Measurements from ENCODE around the gene AVPR2. TPM values are rescaled to one million over a fixed set of nuclear protein-coding genes. Genes with fewer than 3 reads are reported as not detected.

Gene AVPR2
- 3.2 and 3.8 TPM in 2 replicates for total RNA-seq (2021)
- not detected for Bru-seq, nascent RNA
- percentile 19 among the genes with signal in this experiment for BruChase-seq, experiment 1, labeled RNA remaining after a 2-hour chase
- BruChase-seq, experiment 2, labeled RNA remaining after a 6-hour chase: percentile 33 among the genes with signal in this experiment
- long read RNA-seq, partial matches to known transcripts: 2 of 7 reads
- long read RNA-seq, other reads (novel, unspliced or antisense): 1 of 7 reads

- peak in 1 of 2 experiments; percentile 59 for DNase-seq
- no peaks in the 10 kb centered on the region for H3K79me2 ChIP-seq (ENCODE audit: low read depth)
- H3K9me3 ChIP-seq (ENCODE audit: insufficient read depth, low read depth): no peaks in the 10 kb centered on the region
- H3F3A ChIP-seq (ENCODE audit: insufficient read depth, low read depth): peaks cover 5% of the 10 kb centered on the region
- no peaks in the 10 kb centered on the region for H3K9me2 ChIP-seq (ENCODE audit: insufficient read depth)
- no peaks in the 10 kb centered on the region for H3K36me3 ChIP-seq (ENCODE audit: low read depth)
- no peak within 1 kb of the TSS for H3K27ac ChIP-seq
- H3K4me1 ChIP-seq (replicated peaks; ENCODE audit: insufficient read depth): peaks cover 25% of the 10 kb centered on the region
- intact Hi-C loops (cut with micrococcal nuclease; ENCODE audit: unreplicated experiment): no loop called here
- no peaks in the 10 kb centered on the region for H4K20me1 ChIP-seq (ENCODE audit: insufficient read depth)
- ChIA-PET POLR2A (ENCODE audit: unreplicated experiment) (interaction anchor here (0.5 kb wide), 1 partner anchor 68 kb away, joined by 4 read pairs; the partner anchor contains the start of gene HCFC1), CTCF (interaction anchor here (0.6 kb wide), 1 partner anchor 137 kb away, joined by 17 read pairs; no protein-coding TSS in a partner anchor)
- H3K4me3 ChIP-seq: no peak within 1 kb of the TSS
- H3K4me2 ChIP-seq: no peak within 1 kb of the TSS
- no peak for TF ChIP-seq CTCF (conservative IDR thresholded peaks at IDR 0.05)
- no peak for TF ChIP-seq EZH2 (IDR thresholded peaks at IDR 0.05; ENCODE audit: low read depth)
- H3K27me3 ChIP-seq (ENCODE audit: insufficient read depth, low read depth): no peaks in the 10 kb centered on the region
- no peak within 1 kb of the TSS for H2AFZ ChIP-seq
- no TSS peak for BruUV-seq (replicated peaks)
These were observed at the start of gene AVPR2 for GRCh38 chrX:153903991-153904957. Gene AVPR2, plus strand, starts transcription at chrX:153904673. Its CDS starts 473 bp downstream, at chrX:153905146.

- no TSS peak for BruUV-seq (replicated peaks)
- Histone ChIP-seq H3K9me2 (ENCODE audit: insufficient read depth) (no peaks in the 10 kb centered on the region), H2AFZ (no peak overlapping the region), H3K27me3 (ENCODE audit: insufficient read depth, low read depth) (peaks cover 66% of the 10 kb centered on the region), H3K9me3 (ENCODE audit: insufficient read depth, low read depth) (no peaks in the 10 kb centered on the region), H3K36me3 (ENCODE audit: low read depth) (no peaks in the 10 kb centered on the region), H3K4me1 (replicated peaks; ENCODE audit: insufficient read depth) (no peaks in the 10 kb centered on the region), H3K4me2 (no peak overlapping the region), H4K20me1 (ENCODE audit: insufficient read depth) (no peaks in the 10 kb centered on the region), H3F3A (ENCODE audit: insufficient read depth, low read depth) (no peaks in the 10 kb centered on the region), H3K79me2 (ENCODE audit: low read depth) (no peaks in the 10 kb centered on the region), H3K27ac (no peak overlapping the region), H3K4me3 (no peak overlapping the region)
- ChIA-PET POLR2A (ENCODE audit: unreplicated experiment) (no interaction called here), CTCF (no interaction called here)
- TF ChIP-seq CTCF (conservative IDR thresholded peaks at IDR 0.05) (no peak), EZH2 (IDR thresholded peaks at IDR 0.05; ENCODE audit: low read depth) (no peak)
- DNase-seq: no peak
- intact Hi-C loops (cut with micrococcal nuclease; ENCODE audit: unreplicated experiment): no loop called here
These were observed 49.8 kb upstream of the AVPR2 start for GRCh38 chrX:153854702-153855101.

DNA sequence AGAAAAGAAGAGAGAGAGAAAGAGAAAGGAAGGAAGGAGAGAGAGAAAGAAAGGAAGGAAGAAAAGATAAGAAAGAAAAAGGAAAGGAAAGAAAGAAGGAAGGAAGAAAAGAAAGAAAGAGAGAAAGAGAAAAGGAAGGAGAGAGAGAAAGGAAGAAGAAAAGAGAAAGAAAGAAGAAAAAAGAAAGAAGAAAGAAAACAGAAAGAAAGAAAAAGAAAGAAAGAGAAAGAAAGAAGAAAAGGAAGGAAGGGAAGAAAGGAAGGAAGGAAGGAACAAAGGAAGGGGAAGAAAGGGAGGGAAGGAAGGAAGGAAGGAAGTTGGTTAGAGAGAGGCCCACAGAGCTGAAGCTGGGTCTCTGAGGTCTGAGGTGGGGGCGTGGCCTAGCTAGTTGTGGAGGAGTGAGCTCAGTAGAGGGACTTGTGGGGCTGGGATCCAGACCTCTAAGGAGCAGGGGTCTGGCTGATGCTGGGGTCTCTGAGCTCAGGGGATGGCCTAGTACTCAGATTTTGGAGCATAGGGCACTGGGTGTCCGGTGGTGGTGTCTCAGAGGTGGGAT, 47.0 kb upstream of the AVPR2 start:
- Histone ChIP-seq H3K4me2 (no peak overlapping the region), H3K36me3 (ENCODE audit: low read depth) (no peaks in the 10 kb centered on the region), H3K27me3 (ENCODE audit: insufficient read depth, low read depth) (peaks cover 46% of the 10 kb centered on the region), H3K79me2 (ENCODE audit: low read depth) (no peaks in the 10 kb centered on the region), H3K4me1 (replicated peaks; ENCODE audit: insufficient read depth) (no peaks in the 10 kb centered on the region), H3K4me3 (no peak overlapping the region), H3K9me3 (ENCODE audit: insufficient read depth, low read depth) (no peaks in the 10 kb centered on the region), H4K20me1 (ENCODE audit: insufficient read depth) (no peaks in the 10 kb centered on the region), H3K27ac (no peak overlapping the region), H3K9me2 (ENCODE audit: insufficient read depth) (no peaks in the 10 kb centered on the region), H3F3A (ENCODE audit: insufficient read depth, low read depth) (no peaks in the 10 kb centered on the region), H2AFZ (no peak overlapping the region)
- POLR2A ChIA-PET (ENCODE audit: unreplicated experiment): interaction anchor here (0.9 kb wide), 1 partner anchor 19 kb away, joined by 6 read pairs; no protein-coding TSS in a partner anchor
- TF ChIP-seq CTCF (conservative IDR thresholded peaks at IDR 0.05) (no peak), EZH2 (IDR thresholded peaks at IDR 0.05; ENCODE audit: low read depth) (no peak)
- CTCF ChIA-PET: no interaction called here
- no TSS peak for BruUV-seq (replicated peaks)
- intact Hi-C loops (cut with micrococcal nuclease; ENCODE audit: unreplicated experiment): no loop called here
- no peak for DNase-seq

Measured in PC-9 (cell line).